SU-DHL-6 (cell line): ENCODE data around the gene FBXW2.

Experiments
- H2AFZ ChIP-seq: fragments of 200-600 bp; sonication (generic); 2 replicates; pipeline ENCODE4 v1.6.1; 2014; ENCODE audit warnings: low read depth, mild to moderate bottlenecking, moderate library complexity, mixed read lengths, antibody characterized with exemption, low read length; ENCODE audit not compliant: severe bottlenecking
- H3F3A ChIP-seq: fragments of 200-600 bp; shearing (Covaris generic); 2 replicates; pipeline ENCODE4 v1.6.0; 2016; ENCODE audit warnings: antibody characterized with exemption, mild to moderate bottlenecking; ENCODE audit not compliant: insufficient read depth
- H3K27ac ChIP-seq: fragments of 200-600 bp; sonication (generic); 2 replicates; pipeline ENCODE4 v1.5.1; 2016; ENCODE audit warnings: low read depth, mild to moderate bottlenecking, low read length, moderate library complexity, mixed read lengths
- H3K27me3 ChIP-seq: fragments of 200-600 bp; sonication (generic), shearing (Covaris generic); 2 replicates; pipeline ENCODE4 v1.6.0; 2014; ENCODE audit warnings: mild to moderate bottlenecking, low read length
- H3K36me3 ChIP-seq: fragments of 200-600 bp; sonication (generic); 2 replicates; pipeline ENCODE4 v1.6.1; 2014; ENCODE audit warnings: mild to moderate bottlenecking, low read length, mixed read lengths
- H3K4me2 ChIP-seq: fragments of 300-600, 200-600 bp; shearing (Covaris generic), sonication (generic); 2 replicates; pipeline ENCODE4 v1.6.0; 2014; ENCODE audit warnings: low read length, low read depth, mild to moderate bottlenecking; ENCODE audit not compliant: poor library complexity, severe bottlenecking
- H3K4me3 ChIP-seq: fragments of 200-600 bp; sonication (generic); 2 replicates; pipeline ENCODE4 v1.5.1; 2014; ENCODE audit warnings: antibody characterized with exemption, low read length, mild to moderate bottlenecking, mixed read lengths; ENCODE audit not compliant: insufficient read depth, poor library complexity, severe bottlenecking
- H3K79me2 ChIP-seq: fragments of 200-600 bp; sonication (generic); 2 replicates; pipeline ENCODE4 v1.6.1; 2014; ENCODE audit warnings: mild to moderate bottlenecking, low read length, moderate library complexity; ENCODE audit not compliant: insufficient read depth
- H3K9ac ChIP-seq: fragments of 200-600 bp; sonication (generic); 2 replicates; pipeline ENCODE4 v1.7.0; 2014; ENCODE audit warnings: mild to moderate bottlenecking, low read length
- H3K9me2 ChIP-seq: fragments of 200-600 bp; sonication (generic); replicated peaks from 2 replicates; pipeline ENCODE4 v1.6.1; 2014; ENCODE audit warnings: low read length; ENCODE audit not compliant: insufficient read depth
- H3K9me3 ChIP-seq: fragments of 200-600 bp; sonication (generic); 2 replicates; pipeline ENCODE4 v1.6.1; 2014; ENCODE audit warnings: low read length, mixed read lengths; ENCODE audit not compliant: insufficient read depth
- H4K20me1 ChIP-seq: fragments of 200-600 bp; sonication (generic); 2 replicates; pipeline ENCODE4 v1.6.1; 2014; ENCODE audit warnings: low read depth, mild to moderate bottlenecking, antibody characterized with exemption, low read length, moderate library complexity, mixed read lengths
- EZH2phosphoT487 ChIP-seq: fragments of 200-600 bp; sonication (generic), shearing (Covaris generic); conservative IDR thresholded peaks from 2 replicates; pipeline ENCODE4 v1.6.1; 2018; ENCODE audit warnings: mild to moderate bottlenecking, antibody characterized with exemption, low read length, moderate library complexity, mixed read lengths
- TF ChIP-seq, protein P1 (sequence below): fragments of 200-600 bp; sonication (generic); IDR thresholded peaks from one replicate; pipeline ENCODE4 v1.5.1; 2017; ENCODE audit warnings: antibody characterized with exemption, mild to moderate bottlenecking, low read length, moderate library complexity; ENCODE audit not compliant: insufficient read depth, poor library complexity, severe bottlenecking

The FBXW2 gene

DNA sequence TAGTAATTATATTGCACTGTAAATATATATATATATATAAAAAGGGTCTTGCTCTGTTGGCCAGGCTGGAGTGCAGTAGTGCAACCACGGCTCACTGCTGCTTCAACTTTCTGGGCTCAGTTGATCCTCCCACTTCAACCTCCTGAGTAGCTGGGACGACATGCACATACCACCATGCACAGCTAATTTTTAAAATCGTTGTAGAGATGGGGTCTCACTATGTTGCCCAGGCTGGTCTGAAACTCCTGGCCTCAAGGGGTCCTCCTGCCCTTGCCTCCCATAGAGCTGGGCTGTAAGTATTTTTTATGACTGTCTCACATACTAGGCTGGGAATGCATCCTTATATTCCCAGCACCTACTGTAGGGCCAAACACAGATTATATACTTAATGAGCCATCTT lies 37.6 kb upstream of the FBXW2 start:
- Histone ChIP-seq H3K79me2 (peaks cover 7% of the 10 kb centered on the region; the same call in 1 of the 2 replicates), H3K27me3 (no peaks in the 10 kb centered on the region), H2AFZ (no peak overlapping the region), H3K4me2 (no peak overlapping the region), H3K36me3 (peaks cover 30% of the 10 kb centered on the region), H4K20me1 (0 out of 2 replicates have a peak, but pooled peaks cover 4% of the 10 kb centered on the region), H3K4me3 (no peak overlapping the region), H3K27ac (no peak overlapping the region), H3K9me2 (no peaks in the 10 kb centered on the region), H3F3A (0 out of 2 replicates have a peak, but pooled peaks cover 6% of the 10 kb centered on the region), H3K9me3 (no peaks in the 10 kb centered on the region), H3K9ac (no peak overlapping the region)
- TF ChIP-seq EZH2phosphoT487 = no peak
- TF ChIP-seq, protein P1, sequence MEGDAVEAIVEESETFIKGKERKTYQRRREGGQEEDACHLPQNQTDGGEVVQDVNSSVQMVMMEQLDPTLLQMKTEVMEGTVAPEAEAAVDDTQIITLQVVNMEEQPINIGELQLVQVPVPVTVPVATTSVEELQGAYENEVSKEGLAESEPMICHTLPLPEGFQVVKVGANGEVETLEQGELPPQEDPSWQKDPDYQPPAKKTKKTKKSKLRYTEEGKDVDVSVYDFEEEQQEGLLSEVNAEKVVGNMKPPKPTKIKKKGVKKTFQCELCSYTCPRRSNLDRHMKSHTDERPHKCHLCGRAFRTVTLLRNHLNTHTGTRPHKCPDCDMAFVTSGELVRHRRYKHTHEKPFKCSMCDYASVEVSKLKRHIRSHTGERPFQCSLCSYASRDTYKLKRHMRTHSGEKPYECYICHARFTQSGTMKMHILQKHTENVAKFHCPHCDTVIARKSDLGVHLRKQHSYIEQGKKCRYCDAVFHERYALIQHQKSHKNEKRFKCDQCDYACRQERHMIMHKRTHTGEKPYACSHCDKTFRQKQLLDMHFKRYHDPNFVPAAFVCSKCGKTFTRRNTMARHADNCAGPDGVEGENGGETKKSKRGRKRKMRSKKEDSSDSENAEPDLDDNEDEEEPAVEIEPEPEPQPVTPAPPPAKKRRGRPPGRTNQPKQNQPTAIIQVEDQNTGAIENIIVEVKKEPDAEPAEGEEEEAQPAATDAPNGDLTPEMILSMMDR = no peak

- peaks cover 28% of the 10 kb centered on the region for H3K36me3 ChIP-seq
Measured at GRCh38 chr9:120830151-120830550, 36.9 kb upstream of the FBXW2 start.

GRCh38 chr9:120829650-120830049 lies 36.4 kb upstream of the FBXW2 start:
- Histone ChIP-seq H3K9ac (no peak overlapping the region), H3F3A (0 out of 2 replicates have a peak, but pooled peaks cover 6% of the 10 kb centered on the region), H2AFZ (no peak overlapping the region), H3K9me2 (no peaks in the 10 kb centered on the region), H3K4me2 (no peak overlapping the region), H3K4me3 (no peak overlapping the region), H3K27ac (no peak overlapping the region), H3K9me3 (no peaks in the 10 kb centered on the region), H3K79me2 (peaks cover 6% of the 10 kb centered on the region; the same call in 1 of the 2 replicates), H4K20me1 (0 out of 2 replicates have a peak, but pooled peaks cover 4% of the 10 kb centered on the region), H3K36me3 (peaks cover 25% of the 10 kb centered on the region), H3K27me3 (no peaks in the 10 kb centered on the region)
- TF ChIP-seq EZH2phosphoT487 = no peak
- TF ChIP-seq, protein P1 = no peak

More at GRCh38 chr9:120830151-120830550, 36.9 kb upstream of the FBXW2 start:
- Histone ChIP-seq H3K4me2 (no peak overlapping the region), H3K4me3 (no peak overlapping the region), H4K20me1 (0 out of 2 replicates have a peak, but pooled peaks cover 4% of the 10 kb centered on the region), H3K27ac (no peak overlapping the region), H3K9me3 (no peaks in the 10 kb centered on the region), H3F3A (0 out of 2 replicates have a peak, but pooled peaks cover 6% of the 10 kb centered on the region), H3K9ac (no peak overlapping the region), H3K27me3 (no peaks in the 10 kb centered on the region), H3K9me2 (no peaks in the 10 kb centered on the region), H2AFZ (no peak overlapping the region), H3K79me2 (peaks cover 7% of the 10 kb centered on the region; the same call in 1 of the 2 replicates)
- no peak for TF ChIP-seq EZH2phosphoT487
- TF ChIP-seq, protein P1 = no peak
